Measurements from ENCODE around the gene SRGAP2.
"Not testable (repeated sequence)": the region's sequence is repeated elsewhere in the genome, so short reads cannot be mapped to it uniquely, and the experiment has no call there.

DNA sequence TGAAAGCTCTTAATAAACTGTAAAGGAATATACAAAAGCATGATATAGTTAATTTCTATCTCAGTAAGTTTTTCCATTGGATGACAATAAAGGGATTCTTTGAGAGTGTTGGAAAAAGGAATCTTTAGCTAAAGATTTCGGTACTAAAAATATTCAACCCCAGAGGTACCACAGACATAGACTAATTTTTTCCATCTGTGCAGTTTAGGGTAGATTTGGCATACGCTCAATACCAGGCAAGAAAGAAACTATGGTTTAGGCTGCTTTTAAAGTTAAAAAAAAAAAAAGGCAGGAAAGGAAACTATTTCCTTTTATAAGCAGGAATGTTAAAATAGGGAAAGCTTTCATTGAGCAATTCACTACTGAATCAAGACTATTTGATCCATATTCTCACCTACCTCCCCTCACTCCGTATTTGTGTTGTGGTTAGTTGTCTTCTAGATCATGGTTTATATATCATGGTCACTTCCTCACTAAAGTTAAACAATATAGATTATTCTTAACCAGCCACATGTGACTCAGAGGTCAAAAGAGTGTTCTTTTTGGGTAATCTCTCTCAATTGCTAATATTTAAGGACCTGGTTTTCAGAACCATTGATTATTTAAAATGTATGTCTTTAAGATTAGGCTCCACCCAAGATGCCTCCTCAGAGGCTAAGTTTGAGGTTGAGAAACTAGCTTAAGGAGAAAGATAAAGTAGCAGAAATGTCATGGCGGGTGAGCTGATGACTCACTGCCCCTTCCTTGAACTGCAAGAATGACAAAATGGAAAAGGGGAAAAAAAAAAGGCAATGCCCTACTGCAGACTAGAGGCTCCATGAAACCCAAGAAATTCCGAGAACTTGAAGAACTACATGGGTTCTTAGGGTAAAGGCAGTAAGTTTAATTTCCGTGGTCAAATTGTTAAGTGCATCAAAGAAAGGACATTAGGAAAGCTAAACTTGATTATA is 20.7 kb upstream of the SRGAP2 start:
- not testable (repeated sequence) for TF ChIP-seq CTCF, POLR2A (IDR thresholded peaks at IDR 0.05)

Data from right lobe of liver (tissue), 4 donors.